Lung (tissue), 12 donors: Measurements from ENCODE around the gene DENND5A. TPM values are rescaled to one million over a fixed set of nuclear protein-coding genes. Genes with fewer than 3 reads are reported as not detected.

ENCODE experiments used
- ATAC-seq: fragments of 200-7000 bp; cut with Tn5 transposase; one replicate; pipeline ENCODE4 v1.9.1; 2020; ENCODE audit warnings: moderate number of reproducible peaks; ENCODE audit not compliant: insufficient read depth, low FRiP score
- DNase-seq, 3 donors: peaks; one replicate each; pipeline ENCODE4 v3.0.0-alpha.2; 2013 to 2017
- H3K27ac ChIP-seq, 2 donors: one replicate each; pipeline ENCODE4 v1.5.1; 2013; ENCODE audit warnings: mild to moderate bottlenecking in 2 of 2, moderate library complexity in 2 of 2, control low read depth in 1 of 2, inconsistent platforms in 1 of 2, low read depth in 1 of 2, low read length in 1 of 2
- H3K27me3 ChIP-seq, 3 donors: one replicate each; pipeline ENCODE4 v1.5.1; 2013; ENCODE audit warnings: low read length in 2 of 3; ENCODE audit not compliant: control insufficient read depth in 3 of 3, insufficient read depth in 3 of 3
- H3K36me3 ChIP-seq, 4 donors: one replicate each; pipeline ENCODE4 v1.5.1; 2013; ENCODE audit warnings: low read length in 4 of 4, mild to moderate bottlenecking in 1 of 4, moderate library complexity in 1 of 4; ENCODE audit not compliant: control insufficient read depth in 4 of 4, insufficient read depth in 4 of 4
- H3K4me1 ChIP-seq, 5 donors: one replicate each; pipeline ENCODE4 v1.5.1; 2013; ENCODE audit warnings: low read length in 5 of 5, mild to moderate bottlenecking in 2 of 5, moderate library complexity in 1 of 5; ENCODE audit not compliant: control insufficient read depth in 5 of 5, insufficient read depth in 5 of 5
- H3K4me3 ChIP-seq: one replicate; pipeline ENCODE4 v1.5.1; 2013; ENCODE audit warnings: mild to moderate bottlenecking, control low read depth, moderate library complexity
- H3K9ac ChIP-seq, 2 donors: one replicate each; pipeline ENCODE4 v1.5.1; 2013; ENCODE audit warnings: low read length in 2 of 2, control low read depth in 1 of 2; ENCODE audit not compliant: insufficient read depth in 1 of 2
- H3K9me3 ChIP-seq, 4 donors: one replicate each; pipeline ENCODE4 v1.5.1; 2013; ENCODE audit warnings: low read length in 3 of 4, mild to moderate bottlenecking in 1 of 4, moderate library complexity in 1 of 4; ENCODE audit not compliant: control insufficient read depth in 4 of 4, insufficient read depth in 3 of 4
- WGBS, 2 donors: extraction: QIAGEN DNeasy Blood & Tissue Kit; methylation state at CpG; one replicate each; pipeline ENCODE4 v1.1.7; 2013; 5-methylcytosine and 5-hydroxymethylcytosine counted together
- polyA plus RNA-seq, 2 donors: library from polyadenylated mRNA; stranded (reverse); fragments of 200-250 nt; gene quantifications; one replicate each; pipeline ENCODE4 v1.2.1, GENCODE V29; 2013
- total RNA-seq, 2 donors: library from RNA; depleted of rRNA in 1 of 2; stranded (reverse); fragments of >200 nt in 1 of 2; gene quantifications; one replicate each; pipeline ENCODE4 v1.2.1, GENCODE V29; 2014 to 2021
- TF ChIP-seq, protein P1 (sequence below): IDR thresholded peaks from 2 replicates; pipeline ENCODE4 v1.5.1; 2012; ENCODE audit warnings: mild to moderate bottlenecking; ENCODE audit errors: control extremely low read depth, extremely low read depth
- donor health status: control.
- donor health status: control.
- donor health status: Bipolar disorder and iron deficiency.
- donor health status: healthy.
- donor health status: DM: yes; HTN: yes; CAD: no.

Gene DENND5A
- total and polyA plus RNA-seq, 4 donors, result 20.8 to 152 (median 112) TPM

DNA sequence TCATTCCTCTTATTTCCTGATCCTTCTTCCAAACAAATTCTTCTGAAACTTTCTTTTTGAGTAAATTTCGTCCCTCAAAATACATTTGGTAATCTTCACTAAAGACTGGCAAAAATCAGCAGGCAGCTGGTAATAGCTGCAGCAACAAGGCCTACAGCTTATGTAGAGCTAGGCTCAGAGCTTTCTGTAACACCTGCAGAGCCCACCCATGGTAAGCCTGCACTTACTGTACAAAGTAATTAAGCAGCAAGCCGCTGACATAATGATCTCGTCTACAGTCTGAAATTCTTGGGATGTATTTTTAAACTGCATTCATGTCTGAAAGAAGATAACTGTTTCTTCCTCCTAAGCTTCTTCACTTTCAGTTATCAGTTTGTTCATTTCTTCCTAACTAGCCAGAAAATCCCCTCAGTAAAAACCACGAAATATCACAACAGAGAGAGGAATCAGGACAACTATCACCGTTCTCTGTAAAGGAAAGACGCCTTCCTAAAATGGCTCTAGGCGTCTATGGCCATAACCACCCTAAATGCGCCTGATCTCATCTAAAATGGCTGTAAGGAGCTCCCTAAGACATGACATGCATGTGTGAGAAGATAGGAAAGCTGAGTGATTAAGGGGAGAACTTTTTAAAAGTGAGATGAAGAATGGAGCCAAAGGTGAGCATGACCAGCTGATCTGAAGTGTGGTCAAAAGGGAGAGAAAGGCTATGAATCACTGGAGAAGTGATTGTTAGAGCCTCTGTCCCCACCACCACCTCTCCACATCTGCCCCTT lies 56.2 kb downstream of the DENND5A start:
- H3K4me1 ChIP-seq, result peaks cover 0 to 25% (median 0%) of the 10 kb centered on the region in 5 donors
- 70 to 75% methylated on average over 8 of the region's 8 CpGs for WGBS, 2 donors
- peak overlapping the region in 1 of 2 donors; percentile 30 for H3K9ac ChIP-seq
- no peaks in the 10 kb centered on the region for H3K27me3 ChIP-seq
- H3K36me3 ChIP-seq, result peaks cover 0 to 4% (median 3%) of the 10 kb centered on the region in 4 donors
- H3K4me3 ChIP-seq, result no peak overlapping the region
- H3K9me3 ChIP-seq, result no peaks in the 10 kb centered on the region
- no peak overlapping the region for H3K27ac ChIP-seq
- ATAC-seq (no peak), DNase-seq (no peak)
- TF ChIP-seq, protein P1, sequence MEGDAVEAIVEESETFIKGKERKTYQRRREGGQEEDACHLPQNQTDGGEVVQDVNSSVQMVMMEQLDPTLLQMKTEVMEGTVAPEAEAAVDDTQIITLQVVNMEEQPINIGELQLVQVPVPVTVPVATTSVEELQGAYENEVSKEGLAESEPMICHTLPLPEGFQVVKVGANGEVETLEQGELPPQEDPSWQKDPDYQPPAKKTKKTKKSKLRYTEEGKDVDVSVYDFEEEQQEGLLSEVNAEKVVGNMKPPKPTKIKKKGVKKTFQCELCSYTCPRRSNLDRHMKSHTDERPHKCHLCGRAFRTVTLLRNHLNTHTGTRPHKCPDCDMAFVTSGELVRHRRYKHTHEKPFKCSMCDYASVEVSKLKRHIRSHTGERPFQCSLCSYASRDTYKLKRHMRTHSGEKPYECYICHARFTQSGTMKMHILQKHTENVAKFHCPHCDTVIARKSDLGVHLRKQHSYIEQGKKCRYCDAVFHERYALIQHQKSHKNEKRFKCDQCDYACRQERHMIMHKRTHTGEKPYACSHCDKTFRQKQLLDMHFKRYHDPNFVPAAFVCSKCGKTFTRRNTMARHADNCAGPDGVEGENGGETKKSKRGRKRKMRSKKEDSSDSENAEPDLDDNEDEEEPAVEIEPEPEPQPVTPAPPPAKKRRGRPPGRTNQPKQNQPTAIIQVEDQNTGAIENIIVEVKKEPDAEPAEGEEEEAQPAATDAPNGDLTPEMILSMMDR, result no peak

DNA sequence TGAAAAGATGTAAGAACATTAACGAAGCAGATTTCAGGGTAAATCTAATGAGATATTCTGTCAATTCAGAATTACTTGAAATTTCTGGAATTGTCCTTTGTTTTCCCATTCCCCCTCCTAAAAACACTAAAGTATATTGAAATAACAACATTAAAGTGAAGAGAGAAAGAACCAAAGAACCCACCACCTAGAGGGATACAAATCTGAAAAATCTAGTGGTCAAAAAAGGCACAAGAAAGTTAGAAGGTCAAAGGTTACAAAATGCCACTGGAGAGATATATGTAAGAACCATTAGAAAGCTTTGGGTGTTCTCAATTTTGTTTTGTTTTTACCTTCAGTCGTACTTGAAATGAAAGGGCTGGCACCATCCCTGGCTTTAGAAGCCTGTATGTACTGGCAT lies 57.9 kb downstream of the DENND5A start:
- H3K27ac ChIP-seq, result no peak overlapping the region
- no peaks in the 10 kb centered on the region for H3K9me3 ChIP-seq
- H3K4me3 ChIP-seq, result no peak overlapping the region
- no peaks in the 10 kb centered on the region for H3K27me3 ChIP-seq
- TF ChIP-seq, protein P1, result no peak
- 96 to 98% methylated on average over 2 of the region's 2 CpGs for WGBS, 2 donors
- ATAC-seq (no peak), DNase-seq (no peak)
- no peak overlapping the region for H3K9ac ChIP-seq
- peaks cover 5 to 14% (median 10%) of the 10 kb centered on the region in 4 donors for H3K36me3 ChIP-seq
- H3K4me1 ChIP-seq, result peaks cover 0 to 24% (median 0%) of the 10 kb centered on the region in 5 donors

DNA sequence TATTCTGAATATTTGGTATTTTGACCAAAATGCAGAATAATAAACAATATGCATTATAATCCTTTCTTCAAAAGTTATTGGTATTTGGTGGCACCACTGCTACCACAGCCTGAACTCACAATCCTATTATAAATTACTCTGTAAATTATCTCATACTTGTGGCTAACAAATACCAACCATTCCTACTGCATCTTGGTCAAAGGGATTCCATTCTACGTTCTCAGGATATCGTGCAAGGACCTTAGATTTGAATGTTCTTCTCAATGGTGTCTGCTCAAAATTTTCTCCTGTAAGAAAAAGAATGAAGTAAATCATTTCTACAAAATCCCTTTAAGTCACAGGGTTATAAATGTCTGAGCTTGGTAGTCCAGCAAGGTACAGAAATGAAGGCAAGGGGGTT lies 58.7 kb downstream of the DENND5A start:
- Histone ChIP-seq H3K4me1 (peaks cover 0 to 24% (median 0%) of the 10 kb centered on the region in 5 donors), H3K9ac (no peak overlapping the region), H3K9me3 (no peaks in the 10 kb centered on the region), H3K27ac (no peak overlapping the region), H3K4me3 (no peak overlapping the region), H3K36me3 (peaks cover 5 to 14% (median 10%) of the 10 kb centered on the region in 4 donors), H3K27me3 (no peaks in the 10 kb centered on the region)
- WGBS, 2 donors, result 82 to 92% methylated on average over 2 of the region's 2 CpGs
- ATAC-seq, result no peak
- DNase-seq, result no peak
- TF ChIP-seq, protein P1, result no peak
